ENCODE measurements around the gene MDM4. TPM values are rescaled to one million over a fixed set of nuclear protein-coding genes. Genes with fewer than 3 reads are reported as not detected.
A peak's percentile ranks its signal among the peaks of the same experiment; 100 is the strongest.

The MDM4 gene
- total RNA-seq, 2 donors from 2014 or later: 38.0 to 66.9 TPM

DNA sequence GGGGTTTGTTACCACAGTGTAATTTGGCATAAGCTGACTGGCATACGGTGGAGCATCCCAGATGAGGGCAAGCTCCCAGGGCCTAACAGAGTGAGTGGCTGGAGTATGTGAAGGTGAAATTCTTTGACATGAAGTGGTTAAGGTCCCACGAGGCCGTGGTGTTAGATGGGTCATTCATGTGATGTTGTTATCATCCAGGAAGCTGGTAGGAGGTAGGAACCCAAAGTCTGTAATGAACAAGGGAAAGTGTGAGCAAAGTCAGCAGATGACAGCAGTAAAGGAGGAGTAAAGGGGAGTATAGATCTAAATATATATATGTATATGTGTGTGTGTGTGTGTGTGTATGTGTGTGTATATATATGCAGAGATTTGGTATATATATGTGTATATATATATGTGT, 47.6 kb downstream of the MDM4 start:
- intact Hi-C loops (cut with DNase I): no loop called here
- Histone ChIP-seq H3K4me1 (replicated peaks) (no peaks in the 10 kb centered on the region), H3K27me3 (replicated peaks; ENCODE audit: insufficient read depth) (no peaks in the 10 kb centered on the region), H3K36me3 (no peaks in the 10 kb centered on the region), H3K9me3 (no peaks in the 10 kb centered on the region), H3K4me3 (no peak overlapping the region), H3K27ac (no peak overlapping the region)
- no peak for DNase-seq (ENCODE audit: low spot score)
- TF ChIP-seq, protein P1, sequence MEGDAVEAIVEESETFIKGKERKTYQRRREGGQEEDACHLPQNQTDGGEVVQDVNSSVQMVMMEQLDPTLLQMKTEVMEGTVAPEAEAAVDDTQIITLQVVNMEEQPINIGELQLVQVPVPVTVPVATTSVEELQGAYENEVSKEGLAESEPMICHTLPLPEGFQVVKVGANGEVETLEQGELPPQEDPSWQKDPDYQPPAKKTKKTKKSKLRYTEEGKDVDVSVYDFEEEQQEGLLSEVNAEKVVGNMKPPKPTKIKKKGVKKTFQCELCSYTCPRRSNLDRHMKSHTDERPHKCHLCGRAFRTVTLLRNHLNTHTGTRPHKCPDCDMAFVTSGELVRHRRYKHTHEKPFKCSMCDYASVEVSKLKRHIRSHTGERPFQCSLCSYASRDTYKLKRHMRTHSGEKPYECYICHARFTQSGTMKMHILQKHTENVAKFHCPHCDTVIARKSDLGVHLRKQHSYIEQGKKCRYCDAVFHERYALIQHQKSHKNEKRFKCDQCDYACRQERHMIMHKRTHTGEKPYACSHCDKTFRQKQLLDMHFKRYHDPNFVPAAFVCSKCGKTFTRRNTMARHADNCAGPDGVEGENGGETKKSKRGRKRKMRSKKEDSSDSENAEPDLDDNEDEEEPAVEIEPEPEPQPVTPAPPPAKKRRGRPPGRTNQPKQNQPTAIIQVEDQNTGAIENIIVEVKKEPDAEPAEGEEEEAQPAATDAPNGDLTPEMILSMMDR (IDR thresholded peaks at IDR 0.05): no peak
- TF ChIP-seq POLR2A (IDR thresholded peaks at IDR 0.05) (no peak), POLR2AphosphoS5 (IDR thresholded peaks at IDR 0.05) (no peak)
- 76% methylated on average over 3 of the region's 3 CpGs for WGBS

DNA sequence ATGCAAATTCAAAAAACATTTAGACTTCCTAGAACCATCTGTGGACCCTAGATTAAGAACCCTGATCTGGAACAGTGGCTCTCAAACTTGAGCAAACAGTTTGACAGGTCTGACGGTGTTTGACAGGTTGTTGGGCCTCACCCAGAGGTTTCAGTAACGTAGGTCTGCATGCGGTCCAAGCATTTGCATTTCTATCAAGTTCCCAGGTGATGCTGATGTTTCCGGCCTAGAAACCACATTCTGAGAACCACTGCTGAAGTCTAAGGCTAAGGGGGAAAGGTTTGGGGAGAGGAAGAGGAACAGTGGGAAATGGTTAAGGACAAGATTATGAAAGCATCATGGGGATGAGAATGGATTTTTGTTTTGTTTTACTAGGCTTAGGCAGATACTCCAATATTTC, 48.6 kb downstream of the MDM4 start:
- no peaks in the 10 kb centered on the region for H3K9me3 ChIP-seq
- no peak overlapping the region for H3K4me3 ChIP-seq
- no peaks in the 10 kb centered on the region for H3K36me3 ChIP-seq
- TF ChIP-seq, protein P1 (IDR thresholded peaks at IDR 0.05): no peak
- no peak for TF ChIP-seq POLR2AphosphoS5 (IDR thresholded peaks at IDR 0.05)
- intact Hi-C loops (cut with DNase I): loop anchor here (5.0 kb wide), 1 partner anchor 377 kb away; no protein-coding TSS in a partner anchor
- DNase-seq (ENCODE audit: low spot score): no peak
- 73% methylated on average over 4 of the region's 4 CpGs for WGBS
- H3K4me1 ChIP-seq (replicated peaks): no peaks in the 10 kb centered on the region
- no peak overlapping the region for H3K27ac ChIP-seq
- H3K27me3 ChIP-seq (replicated peaks; ENCODE audit: insufficient read depth): no peaks in the 10 kb centered on the region

DNA sequence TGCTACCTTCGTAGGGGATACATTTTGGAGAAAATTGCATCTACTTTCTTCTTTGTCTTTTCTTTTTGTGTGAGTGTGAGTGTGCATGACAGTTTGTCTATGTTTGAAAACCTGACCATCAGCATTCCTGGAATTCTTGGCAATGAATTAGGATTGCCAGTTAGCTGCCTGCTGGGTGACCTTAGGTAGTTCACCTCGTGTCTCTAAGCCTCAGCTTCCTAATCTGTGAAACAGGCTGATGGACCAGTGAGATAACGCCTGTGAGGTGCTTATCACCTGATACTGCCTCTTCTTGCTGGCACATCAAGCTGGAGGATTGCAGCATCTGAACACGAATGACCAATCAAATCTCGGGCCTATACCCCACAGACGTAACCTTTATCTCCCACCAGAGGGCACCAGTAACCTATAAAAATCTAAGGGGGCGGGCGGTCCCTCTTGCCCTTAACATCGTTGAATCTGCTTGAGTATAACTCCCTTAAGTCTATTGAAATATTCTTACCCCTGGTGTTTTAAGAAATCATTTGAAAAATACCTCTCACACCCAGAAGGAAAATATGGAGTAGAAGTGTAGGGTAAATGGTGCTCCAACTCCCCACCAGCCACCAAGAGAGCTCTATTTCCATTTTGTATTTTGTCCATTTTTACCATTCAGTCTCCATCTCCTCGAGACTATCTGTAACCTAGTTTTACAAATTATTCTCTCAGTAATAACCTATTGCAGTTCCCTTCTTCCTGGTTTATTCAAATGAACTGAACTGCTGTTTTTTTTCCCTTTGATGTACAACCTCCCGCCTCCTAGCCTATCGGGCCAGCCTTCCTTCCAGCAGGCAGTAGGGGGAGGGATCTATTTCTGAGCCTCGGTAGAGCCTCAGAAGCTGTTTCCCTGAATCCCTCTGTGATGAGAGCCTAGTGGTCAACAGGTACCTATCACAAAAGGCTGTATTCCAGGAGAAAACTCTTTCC, 49.7 kb downstream of the MDM4 start:
- Histone ChIP-seq H3K27ac (no peak overlapping the region), H3K9me3 (no peaks in the 10 kb centered on the region), H3K4me1 (replicated peaks) (no peaks in the 10 kb centered on the region), H3K4me3 (no peak overlapping the region), H3K36me3 (no peaks in the 10 kb centered on the region), H3K27me3 (replicated peaks; ENCODE audit: insufficient read depth) (no peaks in the 10 kb centered on the region)
- no peak for TF ChIP-seq POLR2A (IDR thresholded peaks at IDR 0.05)
- TF ChIP-seq, protein P1 (IDR thresholded peaks at IDR 0.05): peak in 3 of 4 experiments; percentile 59 to 71 (median 63)
- peak; percentile 39 for DNase-seq (ENCODE audit: low spot score)
- intact Hi-C loops (cut with DNase I): loop anchor here (2.0 to 5.0 kb wide), 2 partner anchors 241 to 376 kb away; no protein-coding TSS in a partner anchor
- 20% methylated on average over 13 of the region's 13 CpGs for WGBS

DNA sequence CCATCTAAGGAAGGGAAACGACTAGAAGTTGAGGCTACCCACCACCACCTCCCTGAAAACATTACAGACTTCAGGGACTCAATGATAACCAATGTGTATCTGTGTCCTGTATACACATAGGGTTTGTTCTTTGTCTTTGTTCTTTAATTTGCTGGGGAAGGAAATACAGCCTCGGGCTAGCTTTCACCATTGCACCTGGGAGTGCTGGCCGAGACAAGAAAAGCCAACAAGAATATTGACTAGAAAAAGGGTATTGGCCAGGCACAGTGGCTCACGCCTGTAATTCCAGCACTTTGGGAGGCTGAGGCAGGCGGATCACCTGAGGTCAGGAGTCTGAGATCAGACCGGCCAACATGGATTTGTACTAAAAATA, 50.4 kb downstream of the MDM4 start:
- DNase-seq (ENCODE audit: low spot score): no peak
- 74% methylated on average over 6 of the region's 6 CpGs for WGBS

More for the DNA sequence above, 50.4 kb downstream of the MDM4 start:
- H3K27me3 ChIP-seq (replicated peaks; ENCODE audit: insufficient read depth): no peaks in the 10 kb centered on the region
- no peak overlapping the region for H3K4me3 ChIP-seq
- no peaks in the 10 kb centered on the region for H3K36me3 ChIP-seq
- TF ChIP-seq POLR2A (IDR thresholded peaks at IDR 0.05) (no peak), POLR2AphosphoS5 (IDR thresholded peaks at IDR 0.05) (no peak)
- TF ChIP-seq, protein P1 (IDR thresholded peaks at IDR 0.05): no peak
- intact Hi-C loops (cut with DNase I): loop anchor here (2.0 to 5.0 kb wide), 2 partner anchors 240 to 376 kb away; no protein-coding TSS in a partner anchor
- H3K4me1 ChIP-seq (replicated peaks): no peaks in the 10 kb centered on the region
- no peaks in the 10 kb centered on the region for H3K9me3 ChIP-seq
- H3K27ac ChIP-seq: no peak overlapping the region

Measured in prostate gland (tissue), 2 donors.